Caco-2 (cell line): ENCODE data around the gene SLC38A2. TPM values are rescaled to one million over a fixed set of nuclear protein-coding genes. Genes with fewer than 3 reads are reported as not detected.

ENCODE experiments used
- BruUV-seq: library from RNA; stranded (reverse); fragments of 400-500 nt; replicated peaks from 2 replicates; lab custom pipeline; 2021; lab: Mats Ljungman, UMichigan
- CTCF ChIA-PET: fragments of 300-600 bp; sonication (Branson Sonifier 250); formaldehyde crosslinking; loops from one replicate; lab custom pipeline; 2022; ENCODE audit warnings: antibody characterized with exemption; lab: Charles Lee
- POLR2A ChIA-PET: fragments of 300-600 bp; sonication (Branson Sonifier 250); formaldehyde crosslinking; loops from one replicate; lab custom pipeline; 2022; ENCODE audit warnings: antibody characterized with exemption; lab: Charles Lee
- DNase-seq, 2 experiments: peaks; one replicate each; pipeline versions ENCODE4 v3.0.0 to v3.0.0-alpha.2; 2020 to 2022
- H3K27me3 ChIP-seq: replicated peaks from 2 replicates; pipeline ENCODE4 v1.6.0; 2011; ENCODE audit warnings: low read length; ENCODE audit not compliant: control insufficient read depth, insufficient read depth
- H3K36me3 ChIP-seq: 2 replicates; pipeline ENCODE4 v1.5.1; 2011; ENCODE audit warnings: low read length; ENCODE audit not compliant: control insufficient read depth, insufficient read depth
- H3K4me1 ChIP-seq: fragments of 250-450 bp; sonication (Bioruptor Pico); 2 replicates; pipeline ENCODE4 v1.5.1; 2020; ENCODE audit warnings: mild to moderate bottlenecking
- H3K4me3 ChIP-seq: 2 replicates; pipeline ENCODE4 v1.5.1; 2011; ENCODE audit warnings: low read depth, mild to moderate bottlenecking, control low read depth, low read length
- H3K9me3 ChIP-seq: fragments of 250-450 bp; sonication (Bioruptor Pico); 2 replicates; pipeline ENCODE4 v1.5.1; 2020; ENCODE audit warnings: mild to moderate bottlenecking, moderate library complexity
- H3K27ac Mint-ChIP-seq: one replicate; pipeline ENCODE4 v1.8.0; 2022; ENCODE audit warnings: mixed read lengths; ENCODE audit not compliant: unreplicated experiment
- H3K27me3 Mint-ChIP-seq: one replicate; pipeline ENCODE4 v1.8.0; 2022; ENCODE audit warnings: mixed read lengths; ENCODE audit not compliant: insufficient read depth, unreplicated experiment
- H3K36me3 Mint-ChIP-seq: one replicate; pipeline ENCODE4 v1.8.0; 2022; ENCODE audit warnings: mild to moderate bottlenecking, mixed read lengths; ENCODE audit not compliant: insufficient read depth, unreplicated experiment
- H3K4me1 Mint-ChIP-seq: one replicate; pipeline ENCODE4 v1.8.0; 2022; ENCODE audit warnings: low read depth, mixed read lengths; ENCODE audit not compliant: unreplicated experiment
- H3K4me3 Mint-ChIP-seq: one replicate; pipeline ENCODE4 v1.8.0; 2022; ENCODE audit warnings: mild to moderate bottlenecking, moderate library complexity, mixed read lengths; ENCODE audit not compliant: unreplicated experiment
- H3K9me3 Mint-ChIP-seq: one replicate; pipeline ENCODE4 v1.8.0; 2022; ENCODE audit warnings: mixed read lengths; ENCODE audit not compliant: unreplicated experiment
- intact Hi-C: fragments of 100-400 bp; cut with micrococcal nuclease; formaldehyde crosslinking; loops from one replicate; pipeline ENCODE4 v1.10.0; 2022; ENCODE audit not compliant: unreplicated experiment
- total RNA-seq: library from RNA; stranded (reverse); gene quantifications from 2 replicates; pipeline ENCODE4 v1.2.3, GENCODE V29; 2022
- TF ChIP-seq, protein P1 (sequence below), 2 experiments: fragments of 200-600 bp in 1 of 2; IDR thresholded peaks; 1 replicate in 1 of 2; 2 replicates in 1 of 2; pipeline versions ENCODE4 v1.5.1 to v1.8.0; 2011 to 2022; ENCODE audit warnings: antibody characterized with exemption in 1 of 2, control low read depth in 1 of 2, inconsistent platforms in 1 of 2, low read depth in 1 of 2, low read length in 1 of 2, mild to moderate bottlenecking in 1 of 2, moderate library complexity in 1 of 2; ENCODE audit not compliant: insufficient read depth in 1 of 2, severe bottlenecking in 1 of 2, unreplicated experiment in 1 of 2

SLC38A2 gene
- total RNA-seq, 1 experiment from 2014 or later, result 331 TPM

DNA sequence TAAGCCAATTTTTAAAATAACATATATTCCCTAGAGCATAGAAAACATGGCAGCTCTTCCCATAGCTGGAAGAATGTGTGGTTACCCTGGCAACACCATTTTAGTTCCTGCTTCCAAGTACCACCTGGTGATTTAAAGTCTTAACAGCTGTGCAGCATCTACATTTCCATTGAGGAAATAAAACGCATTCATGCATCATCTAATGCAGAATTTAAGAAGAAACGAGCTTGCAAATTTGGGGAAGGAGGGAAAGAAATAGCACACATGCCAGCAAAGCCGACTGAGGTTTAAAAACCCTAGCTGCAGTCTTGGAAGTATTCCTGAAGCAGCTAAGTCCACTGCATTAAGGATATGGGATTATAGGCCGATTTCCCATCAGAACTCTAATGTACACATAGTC, 22.8 kb upstream of the SLC38A2 start:
- H3K4me1 Mint-ChIP-seq, result peaks cover 12% of the 10 kb centered on the region
- Histone ChIP-seq H3K9me3 (no peaks in the 10 kb centered on the region; the same call in 1 of the 2 replicates), H3K4me1 (0 out of 2 replicates have a peak, but pooled peaks cover 13% of the 10 kb centered on the region), H3K27me3 (no peaks in the 10 kb centered on the region), H3K36me3 (no peaks in the 10 kb centered on the region), H3K4me3 (no peak overlapping the region)
- intact Hi-C loops, result no loop called here
- ChIA-PET CTCF (no interaction called here), POLR2A (no interaction called here)
- no peaks in the 10 kb centered on the region for H3K9me3 Mint-ChIP-seq
- peaks cover 6% of the 10 kb centered on the region for H3K36me3 Mint-ChIP-seq
- TF ChIP-seq, protein P1, sequence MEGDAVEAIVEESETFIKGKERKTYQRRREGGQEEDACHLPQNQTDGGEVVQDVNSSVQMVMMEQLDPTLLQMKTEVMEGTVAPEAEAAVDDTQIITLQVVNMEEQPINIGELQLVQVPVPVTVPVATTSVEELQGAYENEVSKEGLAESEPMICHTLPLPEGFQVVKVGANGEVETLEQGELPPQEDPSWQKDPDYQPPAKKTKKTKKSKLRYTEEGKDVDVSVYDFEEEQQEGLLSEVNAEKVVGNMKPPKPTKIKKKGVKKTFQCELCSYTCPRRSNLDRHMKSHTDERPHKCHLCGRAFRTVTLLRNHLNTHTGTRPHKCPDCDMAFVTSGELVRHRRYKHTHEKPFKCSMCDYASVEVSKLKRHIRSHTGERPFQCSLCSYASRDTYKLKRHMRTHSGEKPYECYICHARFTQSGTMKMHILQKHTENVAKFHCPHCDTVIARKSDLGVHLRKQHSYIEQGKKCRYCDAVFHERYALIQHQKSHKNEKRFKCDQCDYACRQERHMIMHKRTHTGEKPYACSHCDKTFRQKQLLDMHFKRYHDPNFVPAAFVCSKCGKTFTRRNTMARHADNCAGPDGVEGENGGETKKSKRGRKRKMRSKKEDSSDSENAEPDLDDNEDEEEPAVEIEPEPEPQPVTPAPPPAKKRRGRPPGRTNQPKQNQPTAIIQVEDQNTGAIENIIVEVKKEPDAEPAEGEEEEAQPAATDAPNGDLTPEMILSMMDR (IDR thresholded peaks at IDR 0.05; ENCODE audit: insufficient read depth in 1 of 2, low read depth in 1 of 2, low read length in 1 of 2, severe bottlenecking in 1 of 2, unreplicated experiment in 1 of 2), result no peak
- no peaks in the 10 kb centered on the region for H3K27me3 Mint-ChIP-seq
- no peak for DNase-seq
- BruUV-seq, result no TSS peak
- H3K4me3 Mint-ChIP-seq, result no peak overlapping the region
- no peak overlapping the region for H3K27ac Mint-ChIP-seq

DNA sequence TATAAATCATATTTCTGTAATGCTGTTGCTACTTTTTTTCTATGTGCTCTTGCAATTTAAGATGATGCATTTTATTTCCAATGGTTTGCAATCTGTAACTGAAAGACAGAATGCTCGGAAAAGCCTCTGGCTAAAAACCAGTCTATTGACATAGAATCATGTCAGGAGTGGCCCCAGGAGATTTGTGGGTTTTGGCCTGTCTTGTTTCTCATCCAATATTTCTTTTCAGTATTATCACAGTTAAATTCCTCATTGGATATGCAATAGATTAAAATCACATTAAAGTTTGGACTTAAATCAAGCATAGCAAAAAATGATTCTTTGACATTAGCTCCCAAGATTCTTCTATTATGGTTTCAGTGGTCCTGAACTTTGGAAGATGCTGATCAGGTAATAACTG, 19.1 kb upstream of the SLC38A2 start:
- H3K9me3 Mint-ChIP-seq, result no peaks in the 10 kb centered on the region
- H3K27ac Mint-ChIP-seq, result no peak overlapping the region
- intact Hi-C loops, result no loop called here
- H3K4me1 Mint-ChIP-seq, result peaks cover 23% of the 10 kb centered on the region
- Histone ChIP-seq H3K4me3 (no peak overlapping the region), H3K9me3 (no peaks in the 10 kb centered on the region), H3K36me3 (peaks cover 2% of the 10 kb centered on the region; the same call in 1 of the 2 replicates), H3K4me1 (peaks cover 46% of the 10 kb centered on the region), H3K27me3 (no peaks in the 10 kb centered on the region)
- no peak overlapping the region for H3K4me3 Mint-ChIP-seq
- no peaks in the 10 kb centered on the region for H3K27me3 Mint-ChIP-seq
- TF ChIP-seq, protein P1 (IDR thresholded peaks at IDR 0.05; ENCODE audit: insufficient read depth in 1 of 2, low read depth in 1 of 2, low read length in 1 of 2, severe bottlenecking in 1 of 2, unreplicated experiment in 1 of 2), result no peak
- H3K36me3 Mint-ChIP-seq, result no peaks in the 10 kb centered on the region
- no peak for DNase-seq
- POLR2A ChIA-PET, result no interaction called here
- no TSS peak for BruUV-seq
- CTCF ChIA-PET, result no interaction called here

DNA sequence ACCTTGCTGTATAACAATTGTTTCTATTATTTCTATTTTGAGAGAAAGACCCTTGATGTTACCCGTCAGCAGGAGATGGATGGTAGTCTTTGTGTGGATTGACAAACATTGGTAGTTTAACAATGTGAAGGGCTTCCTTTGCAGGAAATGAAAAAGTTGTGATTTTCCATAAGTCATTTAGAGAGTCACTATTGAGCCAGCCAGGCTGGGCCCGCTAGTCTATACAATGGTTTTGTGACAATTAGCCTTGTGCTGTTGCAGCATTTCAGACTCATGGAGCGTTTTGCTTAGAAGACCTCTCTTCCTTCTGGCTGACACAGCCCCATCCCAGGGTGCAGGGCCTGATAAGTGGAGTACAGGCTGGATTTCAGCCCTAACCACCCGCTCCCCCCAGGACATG, 18.3 kb upstream of the SLC38A2 start:
- TF ChIP-seq, protein P1 (IDR thresholded peaks at IDR 0.05; ENCODE audit: insufficient read depth in 1 of 2, low read depth in 1 of 2, low read length in 1 of 2, severe bottlenecking in 1 of 2, unreplicated experiment in 1 of 2), result no peak
- no peak overlapping the region for H3K27ac Mint-ChIP-seq
- DNase-seq, result no peak
- H3K4me3 Mint-ChIP-seq, result no peak overlapping the region
- Histone ChIP-seq H3K27me3 (no peaks in the 10 kb centered on the region), H3K4me3 (no peak overlapping the region), H3K9me3 (no peaks in the 10 kb centered on the region), H3K36me3 (peaks cover 2% of the 10 kb centered on the region; the same call in 1 of the 2 replicates), H3K4me1 (peaks cover 54% of the 10 kb centered on the region)
- no peaks in the 10 kb centered on the region for H3K36me3 Mint-ChIP-seq
- POLR2A ChIA-PET, result no interaction called here
- peaks cover 23% of the 10 kb centered on the region for H3K4me1 Mint-ChIP-seq
- H3K9me3 Mint-ChIP-seq, result no peaks in the 10 kb centered on the region
- BruUV-seq, result no TSS peak
- H3K27me3 Mint-ChIP-seq, result no peaks in the 10 kb centered on the region
- CTCF ChIA-PET, result no interaction called here
- intact Hi-C loops, result no loop called here
